Motor neuron (in vitro differentiated cells): Measurements from ENCODE around the gene AMN. TPM values are rescaled to one million over a fixed set of nuclear protein-coding genes. Genes with fewer than 3 reads are reported as not detected.

Experiments
- total RNA-seq, 8 experiments: library from RNA; unstranded; fragments of 300-600 nt; gene quantifications; 2 replicates each; pipeline versions ENCODE4 v1.2.3 to v1.2.4, GENCODE V29; 2022

AMN gene
- total RNA-seq, 8 experiments from 2014 or later, result 0.21 to 2.5 (median 0.36) TPM

Other genes with a start within 250 kb of the AMN start
- 10 to 100 TPM; 12.7 to 35.7 (median 17.7) TPM for gene TRAF3, start 145.2 kb upstream of the AMN start, total RNA-seq
- gene CDC42BPB, start 134.9 kb downstream of the AMN start, total RNA-seq, result 100 to 1,000 TPM in 1 of 8 experiments, 10 to 100 TPM in 7; 36.9 to 102 (median 56.4) TPM
- gene LBHD2, start 161.5 kb downstream of the AMN start, total RNA-seq, result not detected
- 1 to 10 TPM in 1 of 8 experiments, under 1 TPM in 5, not detected in 2; 0.13 to 3.0 (median 0.39) TPM for gene EXOC3L4, start 172.1 kb downstream of the AMN start, total RNA-seq
- gene TNFAIP2, start 200.8 kb downstream of the AMN start, total RNA-seq, result 10 to 100 TPM in 3 of 8 experiments, 1 to 10 TPM in 3, under 1 TPM in 2; 0.78 to 98.8 (median 2.0) TPM